ENCODE data around the gene CAPN8. TPM values are rescaled to one million over a fixed set of nuclear protein-coding genes. Genes with fewer than 3 reads are reported as not detected.

CAPN8 gene
- polyA plus RNA-seq, 1 of the 3 experiments (the other 2 are of a cell fraction) = not detected

DNA sequence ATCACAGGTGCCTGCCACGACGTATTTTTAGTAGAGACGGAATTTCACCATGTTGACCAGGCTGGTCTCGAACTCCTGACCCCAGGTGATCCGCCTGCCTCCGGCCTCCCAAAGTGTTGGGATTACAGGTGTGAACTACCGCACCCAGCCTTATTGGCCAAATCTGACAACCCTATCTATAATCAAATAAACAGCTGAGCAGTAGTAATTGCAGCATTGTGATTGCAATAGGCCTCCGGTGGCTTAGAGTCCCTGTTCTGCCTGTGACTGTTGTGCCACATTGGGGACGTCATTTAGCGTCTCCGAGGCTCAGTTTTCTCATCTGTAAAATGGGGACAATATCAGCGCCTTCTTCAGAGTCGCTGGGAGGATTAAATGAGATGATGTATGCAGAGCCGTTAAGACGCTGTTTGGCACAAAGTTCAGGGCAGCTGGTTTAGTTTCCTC, 46.3 kb upstream of the CAPN8 start (continued):
- TF ChIP-seq, protein P1, sequence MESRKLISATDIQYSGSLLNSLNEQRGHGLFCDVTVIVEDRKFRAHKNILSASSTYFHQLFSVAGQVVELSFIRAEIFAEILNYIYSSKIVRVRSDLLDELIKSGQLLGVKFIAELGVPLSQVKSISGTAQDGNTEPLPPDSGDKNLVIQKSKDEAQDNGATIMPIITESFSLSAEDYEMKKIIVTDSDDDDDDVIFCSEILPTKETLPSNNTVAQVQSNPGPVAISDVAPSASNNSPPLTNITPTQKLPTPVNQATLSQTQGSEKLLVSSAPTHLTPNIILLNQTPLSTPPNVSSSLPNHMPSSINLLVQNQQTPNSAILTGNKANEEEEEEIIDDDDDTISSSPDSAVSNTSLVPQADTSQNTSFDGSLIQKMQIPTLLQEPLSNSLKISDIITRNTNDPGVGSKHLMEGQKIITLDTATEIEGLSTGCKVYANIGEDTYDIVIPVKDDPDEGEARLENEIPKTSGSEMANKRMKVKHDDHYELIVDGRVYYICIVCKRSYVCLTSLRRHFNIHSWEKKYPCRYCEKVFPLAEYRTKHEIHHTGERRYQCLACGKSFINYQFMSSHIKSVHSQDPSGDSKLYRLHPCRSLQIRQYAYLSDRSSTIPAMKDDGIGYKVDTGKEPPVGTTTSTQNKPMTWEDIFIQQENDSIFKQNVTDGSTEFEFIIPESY (IDR thresholded peaks at IDR 0.05; ENCODE audit: borderline replicate concordance, low read depth) = no peak
- TF ChIP-seq FOXM1 (IDR thresholded peaks at IDR 0.05; ENCODE audit: low read depth) (no peak), RFX5 (IDR thresholded peaks at IDR 0.05; ENCODE audit: low read length) (no peak)

DNA sequence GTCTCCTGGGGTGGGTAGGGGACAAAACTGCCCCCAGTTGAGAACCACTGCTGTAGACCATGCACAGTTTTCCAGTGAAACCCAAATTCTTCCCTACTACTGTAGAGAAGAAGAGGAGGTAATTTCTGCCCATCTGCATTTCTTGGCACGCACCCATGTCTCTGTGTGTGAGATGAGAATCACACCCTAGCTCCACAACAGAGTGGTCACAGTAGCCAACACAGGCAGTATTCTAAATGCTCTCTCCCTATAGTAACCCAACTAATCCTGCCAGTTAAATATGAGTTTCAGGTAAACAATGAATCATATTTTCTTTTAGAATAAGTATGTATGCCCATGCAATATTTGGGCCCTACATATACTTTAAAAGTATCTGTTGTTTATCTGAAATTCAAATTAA, 45.7 kb upstream of the CAPN8 start:
- Histone ChIP-seq H3K27ac (ENCODE audit: low read depth in 2 of 2, low read length in 1 of 2) (peak overlapping the region in 1 of 2 experiments; percentile 3; a peak in 1 of 4 replicates), H4K20me1 (ENCODE audit: insufficient read depth) (peaks cover 21% of the 10 kb centered on the region), H3K4me2 (no peak overlapping the region), H3K9ac (no peak overlapping the region), H3K9me2 (no peaks in the 10 kb centered on the region), H3K9me3 (no peaks in the 10 kb centered on the region), H3K27me3 (ENCODE audit: insufficient read depth) (no peaks in the 10 kb centered on the region), H2AFZ (ENCODE audit: low read depth) (no peak overlapping the region), H3F3A (replicated peaks; ENCODE audit: insufficient read depth) (peaks cover 46% of the 10 kb centered on the region), H3K79me2 (ENCODE audit: insufficient read depth) (peaks cover 48% of the 10 kb centered on the region), H3K36me3 (replicated peaks in 1 of 2; ENCODE audit: control insufficient read depth in 1 of 2, insufficient read depth in 2 of 2, low read length in 1 of 2) (no peaks in the 10 kb centered on the region), H3K4me1 (ENCODE audit: control insufficient read depth in 1 of 2, insufficient read depth in 2 of 2, low read depth in 1 of 2, low read length in 1 of 2) (peaks cover 33 to 58% of the 10 kb centered on the region in 2 experiments), H3K4me3 (ENCODE audit: low read depth in 2 of 2, low read length in 1 of 2) (no peak overlapping the region)
- POLR2A ChIA-PET = no interaction called here
- CTCF ChIA-PET = interaction anchor here (1.0 to 4.8 kb wide), 7 partner anchors 13 to 654 kb away, joined by 3 to 110 read pairs (median 6); no protein-coding TSS in a partner anchor
- whole genome bisulfite sequencing (ENCODE audit: low lambda C conversion rate) = 100% methylated on average over 1 of the region's 1 CpG
- no peak for TF ChIP-seq RXRA (IDR thresholded peaks at IDR 0.05; ENCODE audit: borderline replicate concordance, low read depth)
- TF ChIP-seq FOSL2 (IDR thresholded peaks at IDR 0.05; ENCODE audit: borderline replicate concordance, low read depth) = no peak
- TF ChIP-seq, protein P2, sequence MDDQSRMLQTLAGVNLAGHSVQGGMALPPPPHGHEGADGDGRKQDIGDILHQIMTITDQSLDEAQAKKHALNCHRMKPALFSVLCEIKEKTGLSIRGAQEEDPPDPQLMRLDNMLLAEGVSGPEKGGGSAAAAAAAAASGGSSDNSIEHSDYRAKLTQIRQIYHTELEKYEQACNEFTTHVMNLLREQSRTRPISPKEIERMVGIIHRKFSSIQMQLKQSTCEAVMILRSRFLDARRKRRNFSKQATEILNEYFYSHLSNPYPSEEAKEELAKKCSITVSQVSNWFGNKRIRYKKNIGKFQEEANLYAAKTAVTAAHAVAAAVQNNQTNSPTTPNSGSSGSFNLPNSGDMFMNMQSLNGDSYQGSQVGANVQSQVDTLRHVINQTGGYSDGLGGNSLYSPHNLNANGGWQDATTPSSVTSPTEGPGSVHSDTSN (IDR thresholded peaks at IDR 0.05) = no peak
- TF ChIP-seq ELF1 (IDR thresholded peaks at IDR 0.05) = no peak
- no peak for DNase-seq

DNA sequence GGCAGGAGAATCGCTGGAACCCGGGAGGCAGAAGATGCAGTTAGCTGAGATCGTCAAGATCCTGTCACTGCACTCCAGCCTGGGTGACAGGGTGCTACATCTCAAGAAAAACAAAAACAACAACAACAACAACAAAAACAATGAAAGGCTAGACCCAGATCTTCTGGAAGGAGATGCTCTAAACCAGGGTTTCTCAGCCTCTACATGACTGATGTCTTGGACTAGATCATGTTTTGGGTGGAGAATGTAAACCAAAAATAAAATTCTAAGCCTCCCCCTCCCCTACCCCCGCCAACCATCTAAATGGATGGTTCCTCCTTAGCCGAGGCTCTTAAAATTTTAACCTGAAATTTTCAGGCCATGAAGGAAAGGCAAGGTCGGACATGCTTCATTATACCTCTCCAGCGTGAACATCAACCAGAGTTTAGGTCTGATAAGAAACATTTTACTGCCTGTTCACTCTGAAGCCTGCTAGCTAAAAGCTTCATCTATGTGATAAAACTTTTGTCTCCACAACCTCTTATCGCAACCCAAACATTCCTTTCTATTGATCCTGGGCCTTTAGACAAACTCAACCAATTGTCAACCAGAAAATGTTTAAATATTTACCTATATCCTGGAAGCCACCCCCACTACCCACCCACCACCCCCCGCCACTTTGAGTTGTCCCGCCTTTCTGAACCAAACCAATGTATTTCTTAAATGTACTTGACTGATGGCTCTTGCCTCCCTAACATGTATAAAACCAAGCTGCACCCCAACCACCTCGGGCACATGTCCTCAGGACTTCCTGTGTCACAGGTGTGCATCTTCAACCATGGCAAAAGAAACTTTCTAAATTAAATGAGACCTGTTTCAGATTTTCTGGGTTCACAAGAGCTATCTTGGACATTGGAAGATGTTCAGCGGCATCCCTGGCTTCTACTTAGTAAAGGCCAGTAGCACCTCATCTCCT, 45.0 kb upstream of the CAPN8 start:
- peaks cover 14% of the 10 kb centered on the region for H4K20me1 ChIP-seq (ENCODE audit: insufficient read depth)
- no peak overlapping the region for H2AFZ ChIP-seq (ENCODE audit: low read depth)
- peaks cover 41% of the 10 kb centered on the region for H3K79me2 ChIP-seq (ENCODE audit: insufficient read depth)
- no peak overlapping the region for H3K9ac ChIP-seq
- 0 out of 4 replicates have a peak overlapping the region, but pooled peaks of 1 of the 2 experiments have one; percentile 97 for H3K27ac ChIP-seq (ENCODE audit: low read depth in 2 of 2, low read length in 1 of 2)
- no peak for DNase-seq
- POLR2A ChIA-PET = no interaction called here
- CTCF ChIA-PET = interaction anchor here (1.2 to 4.8 kb wide), 4 partner anchors 12 to 340 kb away, joined by 3 to 110 read pairs (median 10); no protein-coding TSS in a partner anchor
- H3K9me3 ChIP-seq = no peaks in the 10 kb centered on the region
- no peaks in the 10 kb centered on the region for H3K9me2 ChIP-seq
- no peak for TF ChIP-seq RAD21 (IDR thresholded peaks at IDR 0.05; ENCODE audit: low read length)
- H3K36me3 ChIP-seq (replicated peaks in 1 of 2; ENCODE audit: control insufficient read depth in 1 of 2, insufficient read depth in 2 of 2, low read length in 1 of 2) = no peaks in the 10 kb centered on the region
- H3K27me3 ChIP-seq (ENCODE audit: insufficient read depth) = no peaks in the 10 kb centered on the region
- H3F3A ChIP-seq (replicated peaks; ENCODE audit: insufficient read depth) = peaks cover 45% of the 10 kb centered on the region
- no peak overlapping the region for H3K4me3 ChIP-seq (ENCODE audit: low read depth in 2 of 2, low read length in 1 of 2)
- WGBS (ENCODE audit: low lambda C conversion rate) = 87% methylated on average over 12 of the region's 12 CpGs
- no peak overlapping the region for H3K4me2 ChIP-seq
- H3K4me1 ChIP-seq (ENCODE audit: control insufficient read depth in 1 of 2, insufficient read depth in 2 of 2, low read depth in 1 of 2, low read length in 1 of 2) = peaks cover 31 to 59% of the 10 kb centered on the region in 2 experiments

All from SK-N-SH (cell line).